WTC11 (cell line): ENCODE measurements around the gene PTPRK. TPM values are rescaled to one million over a fixed set of nuclear protein-coding genes. Genes with fewer than 3 reads are reported as not detected.

Experiments used
- ATAC-seq: fragments of 200-7000 bp; cut with Tn5 transposase; 2 replicates; pipeline ENCODE4 v1.10.0; 2021; ENCODE audit warnings: mild to moderate bottlenecking, moderate library complexity
- CTCF ChIA-PET: fragments of 300-600 bp; sonication (Branson Sonifier 250); formaldehyde crosslinking; loops from one replicate; lab custom pipeline; 2021; ENCODE audit warnings: antibody characterized with exemption; lab: Charles Lee
- POLR2A ChIA-PET: fragments of 350-600 bp; sonication (Branson Sonifier 250); formaldehyde crosslinking; loops from one replicate; lab custom pipeline; 2021; ENCODE audit warnings: antibody characterized with exemption; lab: Charles Lee
- DNase-seq: peaks from one replicate; pipeline ENCODE4 v3.0.0; 2021; ENCODE audit warnings: low spot score
- H3K27ac Mint-ChIP-seq: 2 replicates; pipeline ENCODE4 v1.8.0; 2021; ENCODE audit warnings: mixed read lengths
- H3K27me3 Mint-ChIP-seq: 2 replicates; pipeline ENCODE4 v1.8.0; 2021; ENCODE audit warnings: low read depth, mild to moderate bottlenecking, moderate library complexity, mixed read lengths
- H3K36me3 Mint-ChIP-seq: 2 replicates; pipeline ENCODE4 v1.8.0; 2021; ENCODE audit warnings: mixed read lengths
- H3K4me1 Mint-ChIP-seq: 2 replicates; pipeline ENCODE4 v1.8.0; 2022; ENCODE audit warnings: mixed read lengths
- H3K4me3 Mint-ChIP-seq: 2 replicates; pipeline ENCODE4 v1.8.0; 2021; ENCODE audit warnings: mild to moderate bottlenecking, moderate library complexity, mixed read lengths
- H3K9me3 Mint-ChIP-seq: 2 replicates; pipeline ENCODE4 v1.8.0; 2021; ENCODE audit warnings: mixed read lengths
- ARID4B ChIP-seq: sonication (generic); formaldehyde crosslinking; IDR thresholded peaks from 2 replicates; pipeline ENCODE4 v1.8.0; 2023; ENCODE audit warnings: missing genetic modification reagents, mild to moderate bottlenecking, borderline replicate concordance
- ATF2 ChIP-seq: sonication (generic); formaldehyde crosslinking; IDR thresholded peaks from 2 replicates; pipeline ENCODE4 v1.8.1; 2022; ENCODE audit warnings: low read depth, missing genetic modification reagents, borderline replicate concordance
- CBFB ChIP-seq: sonication (generic); formaldehyde crosslinking; IDR thresholded peaks from 2 replicates; pipeline ENCODE4 v1.8.1; 2022; ENCODE audit warnings: mild to moderate bottlenecking, low read depth, missing genetic modification reagents
- CREM ChIP-seq: sonication (generic); formaldehyde crosslinking; IDR thresholded peaks from 2 replicates; pipeline ENCODE4 v1.8.1; 2022; ENCODE audit warnings: mild to moderate bottlenecking, missing genetic modification reagents, moderate library complexity
- ELF4 ChIP-seq: sonication (generic); formaldehyde crosslinking; IDR thresholded peaks from 2 replicates; pipeline ENCODE4 v1.8.1; 2022; ENCODE audit warnings: low read depth, mild to moderate bottlenecking, moderate library complexity, missing genetic modification reagents
- GTF2I ChIP-seq: fragments of 250-450 bp; sonication (Bioruptor Pico); conservative IDR thresholded peaks from 2 replicates; pipeline ENCODE4 v1.4.0; 2021; ENCODE audit warnings: mild to moderate bottlenecking
- HMGXB4 ChIP-seq: sonication (generic); formaldehyde crosslinking; IDR thresholded peaks from 2 replicates; pipeline ENCODE4 v1.8.1; 2023; ENCODE audit warnings: mild to moderate bottlenecking, moderate library complexity, missing genetic modification reagents
- IRF1 ChIP-seq: sonication (generic); formaldehyde crosslinking; IDR thresholded peaks from 2 replicates; pipeline ENCODE4 v1.8.0; 2023; ENCODE audit warnings: missing genetic modification reagents
- MLX ChIP-seq: sonication (generic); formaldehyde crosslinking; IDR thresholded peaks from 2 replicates; pipeline ENCODE4 v1.8.1; 2023; ENCODE audit warnings: mild to moderate bottlenecking, missing genetic modification reagents, moderate library complexity
- MXD4 ChIP-seq: fragments of 250-450 bp; sonication (Bioruptor Pico); IDR thresholded peaks from 2 replicates; pipeline ENCODE4 v1.8.0; 2021; ENCODE audit warnings: mild to moderate bottlenecking, moderate library complexity, borderline replicate concordance
- NFATC4 ChIP-seq: fragments of 250-450 bp; sonication (Bioruptor Pico); IDR thresholded peaks from 2 replicates; pipeline ENCODE4 v1.9.0; 2021; ENCODE audit warnings: mild to moderate bottlenecking
- ZBTB21 ChIP-seq: sonication (generic); formaldehyde crosslinking; IDR thresholded peaks from 2 replicates; pipeline ENCODE4 v1.8.1; 2023; ENCODE audit warnings: mild to moderate bottlenecking, missing genetic modification reagents, borderline replicate concordance
- ZNF219 ChIP-seq: sonication (generic); formaldehyde crosslinking; IDR thresholded peaks from 2 replicates; pipeline ENCODE4 v1.8.0; 2023; ENCODE audit warnings: missing genetic modification reagents, mild to moderate bottlenecking, borderline replicate concordance
- ZNF232 ChIP-seq: sonication (generic); formaldehyde crosslinking; IDR thresholded peaks from 2 replicates; pipeline ENCODE4 v1.8.0; 2022; ENCODE audit warnings: mild to moderate bottlenecking, missing genetic modification reagents
- ZNF263 ChIP-seq: sonication (generic); formaldehyde crosslinking; IDR thresholded peaks from 2 replicates; pipeline ENCODE4 v1.8.1; 2022; ENCODE audit warnings: low read depth, mild to moderate bottlenecking, moderate library complexity, missing genetic modification reagents
- ZNF396 ChIP-seq: fragments of 250-450 bp; sonication (Bioruptor Pico); IDR thresholded peaks from 2 replicates; pipeline ENCODE4 v1.8.0; 2021; ENCODE audit warnings: mild to moderate bottlenecking, moderate library complexity, borderline replicate concordance
- ZNF425 ChIP-seq: fragments of 250-450 bp; sonication (Bioruptor Pico); conservative IDR thresholded peaks from 2 replicates; pipeline ENCODE4 v1.9.0; 2021; ENCODE audit warnings: mild to moderate bottlenecking
- ZNF512 ChIP-seq: sonication (generic); formaldehyde crosslinking; IDR thresholded peaks from 2 replicates; pipeline ENCODE4 v1.8.1; 2022; ENCODE audit warnings: missing genetic modification reagents, borderline replicate concordance
- total RNA-seq: library from RNA; stranded (reverse); gene quantifications from 3 replicates; pipeline ENCODE4 v1.2.3, GENCODE V29; 2021

The PTPRK gene
- total RNA-seq, 1 experiment from 2014 or later = 44.8 TPM

GRCh38 chr6:127950566-127951145 is 569.7 kb downstream of the PTPRK start (continued):
- no peak for TF ChIP-seq ATF2 (CRISPR knock-in tag)
- no peak for TF ChIP-seq MLX (CRISPR knock-in tag)
- TF ChIP-seq ZNF263 (CRISPR knock-in tag) = no peak
- TF ChIP-seq NFATC4 (CRISPR knock-in tag) = no peak
- no peak for TF ChIP-seq ARID4B
- TF ChIP-seq, all 79 proteins: peak for 0

- DNase-seq = no peak
- POLR2A ChIA-PET = no interaction called here
- Mint-ChIP-seq H3K27me3 (no peaks in the 10 kb centered on the region), H3K4me1 (peaks cover 4% of the 10 kb centered on the region), H3K36me3 (no peaks in the 10 kb centered on the region), H3K9me3 (no peaks in the 10 kb centered on the region), H3K4me3 (no peak overlapping the region), H3K27ac (no peak overlapping the region)
- TF ChIP-seq GTF2I (no peak), MXD4 (CRISPR knock-in tag) (no peak), ZNF425 (CRISPR knock-in tag) (no peak), ZNF232 (CRISPR knock-in tag) (no peak), CREM (CRISPR knock-in tag) (no peak), ZNF512 (CRISPR knock-in tag) (no peak), ZBTB21 (CRISPR knock-in tag) (no peak)
- CTCF ChIA-PET = no interaction called here
- no peak for ATAC-seq
Observed at GRCh38 chr6:127949251-127949650, 571.1 kb downstream of the PTPRK start.

- H3K4me3 Mint-ChIP-seq = no peak overlapping the region
- no peak for DNase-seq
- H3K36me3 Mint-ChIP-seq = no peaks in the 10 kb centered on the region
- peaks cover 4% of the 10 kb centered on the region for H3K4me1 Mint-ChIP-seq
- TF ChIP-seq ELF4 (CRISPR knock-in tag) (no peak), CBFB (CRISPR knock-in tag) (no peak), HMGXB4 (no peak), ZNF396 (CRISPR knock-in tag) (no peak), IRF1 (CRISPR knock-in tag) (no peak), ZNF219 (CRISPR knock-in tag) (no peak)
- no peak for ATAC-seq
- no peaks in the 10 kb centered on the region for H3K27me3 Mint-ChIP-seq
- ChIA-PET POLR2A (no interaction called here), CTCF (interaction anchor here (1.0 kb wide), 1 partner anchor 10 kb away, joined by 3 read pairs; no protein-coding TSS in a partner anchor)
- H3K27ac Mint-ChIP-seq = no peak overlapping the region
- H3K9me3 Mint-ChIP-seq = no peaks in the 10 kb centered on the region
Observed at GRCh38 chr6:127946388-127946787, 574.0 kb downstream of the PTPRK start.
